Measurements from ENCODE around the gene CD300LG. TPM values are rescaled to one million over a fixed set of nuclear protein-coding genes. Genes with fewer than 3 reads are reported as not detected.
"Not testable (repeated sequence)": the region's sequence is repeated elsewhere in the genome, so short reads cannot be mapped to it uniquely, and the experiment has no call there.

The CD300LG gene
- not detected in 2 replicates for total RNA-seq (2021)
- not detected for Bru-seq, nascent RNA
- BruChase-seq, experiment 1, labeled RNA remaining after a 2-hour chase: not detected
- BruChase-seq, experiment 2, labeled RNA remaining after a 6-hour chase: not detected
- long read RNA-seq: 0 reads

DNA sequence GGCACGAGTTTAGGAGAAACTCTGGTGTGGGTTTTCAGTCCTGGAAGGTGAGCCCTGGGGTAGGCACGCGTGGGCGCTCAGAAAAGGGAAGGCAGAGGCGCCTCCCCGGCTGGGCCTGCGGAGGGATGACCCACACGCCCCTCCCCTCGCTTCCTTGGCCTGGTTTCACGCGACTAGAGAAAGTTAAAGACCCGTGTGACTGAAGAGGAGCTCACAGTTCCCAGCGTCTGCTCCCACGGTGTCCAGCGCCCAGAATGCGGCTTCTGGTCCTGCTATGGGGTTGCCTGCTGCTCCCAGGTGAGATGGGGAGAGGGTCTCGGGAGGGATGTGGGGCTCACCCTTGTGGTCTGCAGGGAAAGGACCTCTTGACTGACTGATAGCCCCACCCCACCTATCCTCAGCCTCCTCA lies at the start of gene CD300LG:
CD300LG (plus strand) TSS at position 214 of the 409 bp plus-strand sequence; CDS start at position 255, 41 bp downstream.
- ChIA-PET CTCF (interaction anchor here (0.5 to 0.6 kb wide), 3 partner anchors 22 to 230 kb away, joined by 3 to 5 read pairs (median 4); no protein-coding TSS in a partner anchor), POLR2A (ENCODE audit: low non-redundant PET) (no interaction called here)
- no peaks in the 10 kb centered on the region for H3K4me1 ChIP-seq (ENCODE audit: insufficient read depth, low read length, poor library complexity, severe bottlenecking)
- no peaks in the 10 kb centered on the region for H3K36me3 ChIP-seq (ENCODE audit: insufficient read depth, low read length, poor library complexity, severe bottlenecking)
- intact Hi-C loops (cut with micrococcal nuclease; ENCODE audit: unreplicated experiment): no loop called here
- no peak within 1 kb of the TSS for H3K4me3 ChIP-seq (ENCODE audit: low read depth, low read length, poor library complexity, severe bottlenecking)
- no peak for DNase-seq (ENCODE audit: low spot score)
- no peak within 1 kb of the TSS for H3K27ac ChIP-seq (ENCODE audit: low read depth, low read length, poor library complexity, severe bottlenecking)
- no peaks in the 10 kb centered on the region for H3K27me3 ChIP-seq (replicated peaks; ENCODE audit: insufficient read depth, low read depth, low read length, poor library complexity)
- BruUV-seq (replicated peaks): no TSS peak
- no peaks in the 10 kb centered on the region for H3K9me3 ChIP-seq (ENCODE audit: low read depth, low read length, poor library complexity, severe bottlenecking)
- TF ChIP-seq CTCF (conservative IDR thresholded peaks at IDR 0.05; ENCODE audit: low read depth, low read length) (no peak), EZH2 (IDR thresholded peaks at IDR 0.05; ENCODE audit: borderline replicate concordance, low read depth, low read length, poor library complexity, severe bottlenecking) (no peak)

GRCh38 chr17:43798024-43798423 lies 49.0 kb upstream of the CD300LG start:
- H3K36me3 ChIP-seq (ENCODE audit: insufficient read depth, low read length, poor library complexity, severe bottlenecking); DNase-seq (ENCODE audit: low spot score); POLR2A ChIA-PET (ENCODE audit: low non-redundant PET); BruUV-seq (replicated peaks); CTCF ChIA-PET; H3K27me3 ChIP-seq (replicated peaks; ENCODE audit: insufficient read depth, low read depth, low read length, poor library complexity); H3K4me1 ChIP-seq (ENCODE audit: insufficient read depth, low read length, poor library complexity, severe bottlenecking); H3K27ac ChIP-seq (ENCODE audit: low read depth, low read length, poor library complexity, severe bottlenecking); H3K9me3 ChIP-seq (ENCODE audit: low read depth, low read length, poor library complexity, severe bottlenecking); H3K4me3 ChIP-seq (ENCODE audit: low read depth, low read length, poor library complexity, severe bottlenecking); intact Hi-C loops (cut with micrococcal nuclease; ENCODE audit: unreplicated experiment): not testable (repeated sequence)

GRCh38 chr17:43799047-43799446 lies 47.9 kb upstream of the CD300LG start:
- intact Hi-C loops (cut with micrococcal nuclease; ENCODE audit: unreplicated experiment): no loop called here
- POLR2A ChIA-PET (ENCODE audit: low non-redundant PET): no interaction called here
- H3K4me3 ChIP-seq (ENCODE audit: low read depth, low read length, poor library complexity, severe bottlenecking): no peak overlapping the region
- no TSS peak for BruUV-seq (replicated peaks)
- no peak for TF ChIP-seq EZH2 (IDR thresholded peaks at IDR 0.05; ENCODE audit: borderline replicate concordance, low read depth, low read length, poor library complexity, severe bottlenecking)
- no peaks in the 10 kb centered on the region for H3K9me3 ChIP-seq (ENCODE audit: low read depth, low read length, poor library complexity, severe bottlenecking)
- no peaks in the 10 kb centered on the region for H3K36me3 ChIP-seq (ENCODE audit: insufficient read depth, low read length, poor library complexity, severe bottlenecking)
- H3K27ac ChIP-seq (ENCODE audit: low read depth, low read length, poor library complexity, severe bottlenecking): no peak overlapping the region
- CTCF ChIA-PET: no interaction called here
- DNase-seq (ENCODE audit: low spot score): no peak
- H3K4me1 ChIP-seq (ENCODE audit: insufficient read depth, low read length, poor library complexity, severe bottlenecking): no peaks in the 10 kb centered on the region
- no peaks in the 10 kb centered on the region for H3K27me3 ChIP-seq (replicated peaks; ENCODE audit: insufficient read depth, low read depth, low read length, poor library complexity)

DNA sequence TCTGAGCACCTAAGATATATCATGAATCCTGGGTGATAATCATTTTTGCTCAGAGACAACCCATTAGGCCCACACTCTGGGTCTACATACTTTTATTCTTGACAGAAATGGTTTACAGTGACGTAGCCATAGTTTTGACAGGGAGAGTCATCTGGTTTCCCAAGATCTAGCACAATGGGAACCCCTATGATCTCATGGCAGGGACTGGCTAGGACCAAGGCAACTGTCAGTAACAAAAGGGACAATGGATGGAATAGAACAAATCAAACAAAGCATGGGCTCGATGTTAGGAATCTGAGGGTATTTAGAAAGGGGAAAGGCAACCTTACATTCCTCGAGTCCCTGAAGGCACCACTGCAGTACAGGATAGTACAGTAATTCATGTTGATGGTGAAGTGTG lies 46.2 kb upstream of the CD300LG start:
- intact Hi-C loops (cut with micrococcal nuclease; ENCODE audit: unreplicated experiment): no loop called here
- ChIA-PET POLR2A (ENCODE audit: low non-redundant PET) (no interaction called here), CTCF (no interaction called here)
- Histone ChIP-seq H3K27ac (ENCODE audit: low read depth, low read length, poor library complexity, severe bottlenecking) (no peak overlapping the region), H3K36me3 (ENCODE audit: insufficient read depth, low read length, poor library complexity, severe bottlenecking) (no peaks in the 10 kb centered on the region), H3K4me3 (ENCODE audit: low read depth, low read length, poor library complexity, severe bottlenecking) (no peak overlapping the region), H3K9me3 (ENCODE audit: low read depth, low read length, poor library complexity, severe bottlenecking) (no peaks in the 10 kb centered on the region), H3K4me1 (ENCODE audit: insufficient read depth, low read length, poor library complexity, severe bottlenecking) (no peaks in the 10 kb centered on the region), H3K27me3 (replicated peaks; ENCODE audit: insufficient read depth, low read depth, low read length, poor library complexity) (no peaks in the 10 kb centered on the region)
- DNase-seq (ENCODE audit: low spot score): no peak
- TF ChIP-seq EZH2 (IDR thresholded peaks at IDR 0.05; ENCODE audit: borderline replicate concordance, low read depth, low read length, poor library complexity, severe bottlenecking) (no peak), CTCF (conservative IDR thresholded peaks at IDR 0.05; ENCODE audit: low read depth, low read length) (no peak)
- no TSS peak for BruUV-seq (replicated peaks)
